ENCODE data around the gene NTN4.
"Not testable (repeated sequence)": the region's sequence is repeated elsewhere in the genome, so short reads cannot be mapped to it uniquely, and the experiment has no call there.

NTN4 gene

DNA sequence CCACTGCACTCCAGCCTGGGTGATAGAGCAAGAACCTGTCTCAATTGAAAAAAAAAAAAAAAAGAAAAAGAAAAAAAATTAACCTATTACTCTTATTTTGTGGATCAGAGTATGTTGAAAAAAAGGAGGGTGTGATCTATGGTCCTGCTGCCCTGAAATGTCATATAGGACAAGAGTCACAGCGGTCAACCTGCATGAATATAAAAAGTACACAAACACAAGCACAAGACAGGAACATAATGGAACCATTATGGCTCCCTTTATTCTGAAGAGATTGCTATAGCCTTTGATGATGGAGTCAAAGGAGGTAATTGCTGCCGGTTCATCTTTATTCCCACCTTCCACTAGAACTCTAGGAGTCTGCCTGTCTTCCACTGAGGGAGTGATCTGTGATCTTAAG lies 96.9 kb downstream of the NTN4 start:
- TF ChIP-seq, protein P1, sequence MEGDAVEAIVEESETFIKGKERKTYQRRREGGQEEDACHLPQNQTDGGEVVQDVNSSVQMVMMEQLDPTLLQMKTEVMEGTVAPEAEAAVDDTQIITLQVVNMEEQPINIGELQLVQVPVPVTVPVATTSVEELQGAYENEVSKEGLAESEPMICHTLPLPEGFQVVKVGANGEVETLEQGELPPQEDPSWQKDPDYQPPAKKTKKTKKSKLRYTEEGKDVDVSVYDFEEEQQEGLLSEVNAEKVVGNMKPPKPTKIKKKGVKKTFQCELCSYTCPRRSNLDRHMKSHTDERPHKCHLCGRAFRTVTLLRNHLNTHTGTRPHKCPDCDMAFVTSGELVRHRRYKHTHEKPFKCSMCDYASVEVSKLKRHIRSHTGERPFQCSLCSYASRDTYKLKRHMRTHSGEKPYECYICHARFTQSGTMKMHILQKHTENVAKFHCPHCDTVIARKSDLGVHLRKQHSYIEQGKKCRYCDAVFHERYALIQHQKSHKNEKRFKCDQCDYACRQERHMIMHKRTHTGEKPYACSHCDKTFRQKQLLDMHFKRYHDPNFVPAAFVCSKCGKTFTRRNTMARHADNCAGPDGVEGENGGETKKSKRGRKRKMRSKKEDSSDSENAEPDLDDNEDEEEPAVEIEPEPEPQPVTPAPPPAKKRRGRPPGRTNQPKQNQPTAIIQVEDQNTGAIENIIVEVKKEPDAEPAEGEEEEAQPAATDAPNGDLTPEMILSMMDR (IDR thresholded peaks at IDR 0.05; ENCODE audit: borderline replicate concordance, control extremely low read depth, extremely low read depth, insufficient read depth, missing control alignments) = no peak
- DNase-seq (ENCODE audit: low spot score) = no peak
- in situ Hi-C loops (cut with MboI; ENCODE audit: low sequenced_read_pairs, unreplicated experiment) = no loop called here

GRCh38 chr12:95690861-95691635 lies 99.5 kb downstream of the NTN4 start:
- DNase-seq (ENCODE audit: low spot score) = no peak
- in situ Hi-C loops (cut with MboI; ENCODE audit: low sequenced_read_pairs, unreplicated experiment) = no loop called here
- TF ChIP-seq, protein P1 (IDR thresholded peaks at IDR 0.05; ENCODE audit: borderline replicate concordance, control extremely low read depth, extremely low read depth, insufficient read depth, missing control alignments) = no peak

GRCh38 chr12:95687937-95688336 lies 102.6 kb downstream of the NTN4 start:
- DNase-seq (ENCODE audit: low spot score) = no peak
- TF ChIP-seq, protein P1 (IDR thresholded peaks at IDR 0.05; ENCODE audit: borderline replicate concordance, control extremely low read depth, extremely low read depth, insufficient read depth, missing control alignments) = no peak
- in situ Hi-C loops (cut with MboI; ENCODE audit: low sequenced_read_pairs, unreplicated experiment) = no loop called here

DNA sequence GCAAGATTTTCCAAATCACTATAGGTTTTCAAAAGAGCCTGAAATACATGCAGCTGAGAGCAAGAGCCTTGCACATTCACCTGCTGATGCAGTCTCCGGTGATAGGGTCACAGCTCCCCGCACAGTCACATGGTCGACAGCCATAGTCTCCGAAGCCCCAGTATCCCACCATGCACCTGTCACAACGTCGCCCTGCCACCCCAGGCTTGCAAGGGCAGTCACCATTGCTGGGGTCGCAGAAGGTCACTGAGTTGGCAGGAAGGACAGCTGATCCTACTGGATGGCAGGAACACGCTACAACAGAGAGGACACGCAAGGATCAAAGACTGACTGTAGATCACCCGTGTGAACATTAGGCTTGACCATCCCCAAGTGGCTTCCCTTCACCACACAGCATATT lies 107.1 kb downstream of the NTN4 start:
- in situ Hi-C loops (cut with MboI; ENCODE audit: low sequenced_read_pairs, unreplicated experiment) = no loop called here
- TF ChIP-seq, protein P1 (IDR thresholded peaks at IDR 0.05; ENCODE audit: borderline replicate concordance, control extremely low read depth, extremely low read depth, insufficient read depth, missing control alignments) = no peak
- no peak for DNase-seq (ENCODE audit: low spot score)

- DNase-seq (ENCODE audit: low spot score) = no peak
- TF ChIP-seq, protein P1 (IDR thresholded peaks at IDR 0.05; ENCODE audit: borderline replicate concordance, control extremely low read depth, extremely low read depth, insufficient read depth, missing control alignments) = no peak
- in situ Hi-C loops (cut with MboI; ENCODE audit: low sequenced_read_pairs, unreplicated experiment) = no loop called here
These were observed 109.3 kb downstream of the NTN4 start for GRCh38 chr12:95681210-95681765.

DNA sequence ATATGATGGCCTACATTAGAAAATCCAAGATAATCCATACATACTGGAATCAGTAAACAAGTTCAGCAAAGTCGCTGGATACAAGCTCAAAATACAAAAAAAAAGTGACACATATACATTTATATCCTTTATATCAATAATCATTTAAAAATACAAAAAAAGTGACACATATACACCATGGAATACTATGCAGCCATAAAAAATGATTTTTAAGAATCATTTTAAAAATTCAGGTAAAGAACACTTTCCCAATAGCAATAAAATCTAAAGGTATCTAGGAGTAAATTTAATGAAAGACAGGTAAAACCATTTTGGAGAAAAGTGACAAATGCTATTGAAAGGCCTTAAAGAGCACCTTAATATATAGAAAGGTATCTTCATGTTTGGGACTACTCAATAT lies 111.9 kb downstream of the NTN4 start:
- in situ Hi-C loops (cut with MboI; ENCODE audit: low sequenced_read_pairs, unreplicated experiment) = no loop called here
- no peak for DNase-seq (ENCODE audit: low spot score)
- TF ChIP-seq, protein P1 (IDR thresholded peaks at IDR 0.05; ENCODE audit: borderline replicate concordance, control extremely low read depth, extremely low read depth, insufficient read depth, missing control alignments) = no peak

GRCh38 chr12:95677782-95678181 lies 112.8 kb downstream of the NTN4 start:
- DNase-seq (ENCODE audit: low spot score); in situ Hi-C loops (cut with MboI; ENCODE audit: low sequenced_read_pairs, unreplicated experiment): not testable (repeated sequence)

Measured in GM13976 (cell line).